GM21447 (cell line): ENCODE data around the gene HYDIN.
"Not testable (repeated sequence)": the region's sequence is repeated elsewhere in the genome, so short reads cannot be mapped to it uniquely, and the experiment has no call there.

Experiments
- ATAC-seq: cut with Tn5 transposase; IDR thresholded peaks from one replicate; pipeline ENCODE4 v1.9.1; 2021; ENCODE audit not compliant: unreplicated experiment

Gene HYDIN

DNA sequence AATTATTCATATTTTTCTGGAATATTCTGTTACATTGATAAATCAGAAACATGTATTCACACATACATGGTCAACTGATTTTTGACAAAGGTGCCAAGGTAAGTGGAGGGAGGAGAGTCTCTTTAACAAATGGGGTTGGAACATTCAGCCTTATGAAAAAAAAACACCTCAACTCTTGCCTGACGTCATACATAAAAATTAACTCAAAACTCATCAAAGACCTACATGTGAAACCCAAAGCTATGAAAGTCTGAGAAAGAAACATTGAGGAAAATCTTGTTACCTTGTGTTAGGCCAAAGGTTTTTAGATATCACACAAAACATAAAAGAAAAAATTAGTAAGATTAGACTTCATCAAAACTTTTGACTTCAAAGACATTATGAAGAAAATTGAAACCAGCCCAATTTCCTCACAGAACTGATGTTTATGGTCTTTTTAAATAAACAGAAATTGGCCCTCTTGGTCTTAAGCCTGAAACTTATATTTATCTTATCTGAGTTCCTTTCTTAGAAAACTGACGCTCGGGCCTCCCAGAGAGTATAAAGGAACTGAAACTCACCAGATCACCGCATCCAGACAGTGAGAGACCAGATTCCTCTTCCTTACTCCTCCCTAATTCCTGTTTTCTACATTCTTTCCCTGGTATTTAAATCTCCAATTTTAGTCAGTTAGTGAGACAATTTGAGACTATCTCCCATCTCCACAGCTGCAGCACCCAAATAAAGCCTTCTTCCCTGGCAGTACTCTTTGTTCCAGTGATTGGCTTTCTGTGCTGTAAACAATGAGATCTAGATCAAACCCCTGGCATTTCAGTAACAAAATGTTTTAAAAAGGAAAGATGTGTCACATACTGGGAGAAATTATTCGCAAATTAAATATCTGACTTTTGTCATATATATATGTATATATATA, 4.0 kb downstream of the HYDIN start:
- ATAC-seq: no peak

DNA sequence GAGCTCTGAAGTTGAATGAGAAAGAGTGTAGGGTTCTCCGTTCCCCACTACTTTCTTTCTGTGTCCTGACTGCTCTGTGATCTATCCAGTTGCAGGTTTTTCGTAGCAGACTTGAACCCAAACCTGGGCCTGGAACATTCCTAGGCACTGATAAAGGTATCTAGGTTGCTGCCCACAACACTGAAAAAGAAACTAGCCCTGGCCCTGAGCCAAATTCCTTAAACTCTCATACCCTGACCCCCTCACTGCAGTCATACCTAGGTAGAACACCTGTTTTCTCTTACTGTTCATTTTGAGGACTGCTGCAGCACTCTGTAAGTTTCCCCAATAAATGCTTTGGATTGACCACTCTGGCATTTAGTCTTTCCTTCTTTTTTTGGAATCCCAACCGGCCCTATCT, 5.4 kb downstream of the HYDIN start:
- no peak for ATAC-seq

DNA sequence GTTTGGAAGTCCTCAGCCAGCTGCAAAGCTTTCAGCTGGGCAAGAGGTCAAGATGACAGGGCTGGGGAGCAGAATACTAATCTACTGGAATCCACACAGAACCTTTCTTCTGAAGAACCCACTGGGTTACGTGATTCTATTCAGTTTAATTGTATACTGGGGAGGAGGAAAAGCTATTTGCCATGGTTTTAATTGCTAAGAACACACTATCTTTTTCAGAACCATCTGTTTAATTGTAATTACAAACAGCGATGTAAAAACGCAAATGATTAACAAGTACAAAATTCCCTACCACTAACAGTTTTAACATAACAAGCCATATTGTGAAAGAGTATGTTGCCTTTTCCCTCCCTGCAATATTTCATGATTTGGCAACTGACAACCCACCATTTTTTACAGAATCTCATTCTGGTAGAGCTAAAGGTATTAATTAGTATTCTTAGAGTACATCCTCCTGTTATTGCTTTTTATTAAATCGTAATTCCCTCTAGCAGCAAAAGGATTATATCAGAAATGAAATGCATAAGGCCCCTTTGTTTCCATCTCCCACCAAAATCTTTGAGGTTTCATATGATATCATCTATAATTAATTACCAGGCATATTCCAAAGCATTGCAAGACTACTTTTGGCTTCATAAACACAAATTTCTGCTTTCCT, 12.1 kb downstream of the HYDIN start:
- no peak for ATAC-seq

DNA sequence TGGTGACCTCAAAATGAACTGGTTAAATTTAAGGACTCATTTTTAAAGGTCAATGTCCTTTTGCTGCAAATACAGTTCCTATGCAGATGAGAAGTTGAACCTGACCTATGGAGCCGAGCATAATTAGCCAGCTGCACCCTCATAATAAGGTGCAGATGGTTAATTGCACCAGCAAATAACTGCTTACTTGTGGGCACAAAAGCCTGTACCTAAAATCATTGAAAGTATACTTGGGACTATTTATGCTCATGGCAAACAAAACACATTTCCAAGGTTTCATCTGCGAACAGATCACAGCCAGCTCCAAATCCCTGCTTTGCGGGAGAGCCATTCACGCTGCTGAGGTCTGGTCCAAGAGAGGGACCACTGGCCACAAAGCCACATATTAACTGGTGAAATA, 13.0 kb downstream of the HYDIN start:
- no peak for ATAC-seq

DNA sequence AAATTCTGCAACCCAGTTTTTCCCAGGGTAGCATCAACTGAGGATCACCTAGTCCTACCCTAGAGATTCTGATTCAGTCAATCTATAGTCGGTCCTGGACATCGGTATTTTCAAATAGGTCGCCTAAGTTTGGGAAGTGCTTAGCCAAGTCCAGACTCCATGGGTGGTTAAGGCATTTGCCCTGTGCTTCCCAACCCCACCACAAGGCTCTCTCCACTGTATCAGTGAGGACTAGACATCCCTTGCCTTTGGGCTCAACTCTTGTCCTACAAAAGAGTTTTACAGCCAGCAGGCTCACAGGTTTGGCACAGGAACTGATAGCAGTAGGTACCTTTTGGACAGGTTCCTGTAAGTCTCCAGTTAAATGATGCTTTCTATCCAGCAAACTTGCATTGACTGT, 13.8 kb downstream of the HYDIN start:
- no peak for ATAC-seq

DNA sequence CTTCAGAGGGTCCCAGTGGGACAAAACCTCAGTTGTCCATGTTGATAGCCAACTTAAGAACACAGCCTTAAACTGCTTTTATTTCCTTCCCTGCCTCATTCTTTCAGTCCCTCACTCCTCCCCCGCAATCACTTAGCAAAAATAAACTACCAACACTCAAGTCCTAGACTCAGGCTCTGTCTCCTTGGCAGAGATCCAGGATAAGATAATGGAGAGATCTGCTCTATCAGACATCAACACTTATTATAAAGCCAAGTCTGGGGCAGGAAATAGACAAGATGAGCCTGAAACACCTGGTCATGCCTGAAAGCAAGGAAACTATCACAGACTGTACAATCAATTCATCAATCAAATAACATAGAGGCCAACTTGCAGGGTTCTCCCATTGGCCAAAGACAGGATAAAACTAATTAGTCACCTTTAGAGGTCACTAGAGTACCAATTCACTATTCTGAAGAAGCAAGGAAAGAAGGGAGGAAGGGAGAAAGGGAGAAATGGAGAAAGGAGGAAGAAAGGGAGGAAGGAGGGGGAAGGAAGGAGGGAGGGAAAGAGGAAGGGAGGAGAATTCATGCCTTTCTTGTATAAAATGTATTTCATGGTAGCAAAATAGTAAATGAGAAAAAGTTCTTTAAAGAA, 15.7 kb downstream of the HYDIN start:
- ATAC-seq: no peak

DNA sequence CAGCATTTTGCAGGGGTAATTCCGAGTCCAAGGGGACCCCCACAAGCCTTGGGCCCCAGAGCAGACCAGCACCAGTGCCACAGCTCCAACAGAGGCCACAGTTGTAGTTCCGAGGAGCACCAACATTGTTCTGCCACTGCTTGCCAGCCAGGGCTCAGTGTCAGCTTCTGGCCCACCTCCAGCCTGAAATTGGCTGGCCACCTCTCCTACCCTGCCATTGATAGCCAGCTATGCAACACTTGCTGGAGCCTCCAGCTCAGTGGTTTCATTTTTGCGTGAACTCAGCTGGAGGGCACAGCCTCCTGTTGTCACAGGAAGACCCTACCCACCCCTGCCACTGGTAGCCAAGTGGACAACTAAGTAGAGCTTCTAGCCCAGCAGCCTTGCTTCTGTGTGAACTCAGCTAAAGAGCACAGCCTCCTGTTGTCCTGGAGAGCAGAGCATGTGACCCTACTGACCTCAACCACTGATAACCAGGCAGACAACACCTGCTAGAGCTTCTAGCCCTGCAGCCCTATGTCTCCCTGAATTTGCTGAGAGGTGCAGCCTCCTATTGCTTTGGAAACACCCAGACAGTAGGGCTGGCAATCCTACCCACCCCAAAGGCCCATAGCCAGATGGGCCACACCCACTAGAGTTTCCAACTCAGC, 24.9 kb downstream of the HYDIN start:
- ATAC-seq: no peak

DNA sequence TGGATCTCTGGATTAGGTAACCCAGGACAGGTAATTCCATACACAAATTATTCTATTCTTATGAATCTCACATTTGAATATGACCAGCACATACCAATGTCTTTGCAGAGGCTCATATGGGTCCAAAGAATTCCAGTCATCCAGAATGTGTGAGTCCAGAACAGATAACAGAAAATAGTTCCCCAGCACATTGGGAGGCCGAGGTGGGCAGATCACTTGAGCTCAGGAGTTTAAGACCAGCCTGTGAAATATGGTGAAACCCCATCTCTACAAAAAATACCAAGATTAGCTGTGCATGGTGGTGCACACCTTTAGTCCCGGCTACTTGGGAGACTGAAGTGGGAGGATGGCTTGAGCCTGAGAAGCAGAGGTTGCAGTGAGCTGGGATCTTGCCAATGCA, 26.9 kb downstream of the HYDIN start:
- no peak for ATAC-seq

DNA sequence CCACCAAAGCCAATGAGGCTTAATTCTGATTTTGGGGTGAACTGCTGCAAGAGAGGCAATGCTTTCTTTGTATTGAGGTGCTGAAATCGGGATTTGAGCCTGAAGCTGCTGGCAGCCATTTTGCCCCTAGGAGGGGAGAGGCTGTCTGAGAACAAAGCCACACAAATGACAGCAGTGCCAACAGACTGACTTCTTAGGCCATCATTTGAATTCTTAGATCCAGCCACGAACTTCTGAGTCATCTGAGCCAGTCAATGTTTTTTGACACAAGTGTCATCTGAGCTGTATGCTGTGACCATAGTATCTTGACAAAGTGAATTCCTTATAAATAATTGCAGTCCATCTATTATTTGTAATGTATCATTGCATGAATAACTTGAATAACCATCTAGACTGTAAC, 29.0 kb downstream of the HYDIN start:
- ATAC-seq: no peak

DNA sequence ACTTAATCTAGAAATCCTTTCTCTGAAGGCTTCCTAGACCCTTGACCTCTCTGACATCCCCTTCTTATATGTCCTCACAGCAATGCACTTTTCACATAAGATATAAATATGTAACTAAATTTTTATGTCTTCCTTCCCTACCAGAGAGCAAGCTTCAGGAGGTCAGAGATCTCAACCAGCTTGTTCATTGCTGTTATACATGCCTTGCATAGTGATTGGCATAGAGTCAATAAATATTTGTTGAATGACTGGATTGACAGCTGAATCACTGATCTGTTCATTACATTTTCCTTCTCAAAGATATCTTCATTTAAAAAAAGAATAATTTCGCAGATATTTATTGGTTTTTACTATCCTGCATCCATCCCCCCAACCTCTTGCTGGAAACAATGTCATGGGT, 29.5 kb downstream of the HYDIN start:
- ATAC-seq: no peak

DNA sequence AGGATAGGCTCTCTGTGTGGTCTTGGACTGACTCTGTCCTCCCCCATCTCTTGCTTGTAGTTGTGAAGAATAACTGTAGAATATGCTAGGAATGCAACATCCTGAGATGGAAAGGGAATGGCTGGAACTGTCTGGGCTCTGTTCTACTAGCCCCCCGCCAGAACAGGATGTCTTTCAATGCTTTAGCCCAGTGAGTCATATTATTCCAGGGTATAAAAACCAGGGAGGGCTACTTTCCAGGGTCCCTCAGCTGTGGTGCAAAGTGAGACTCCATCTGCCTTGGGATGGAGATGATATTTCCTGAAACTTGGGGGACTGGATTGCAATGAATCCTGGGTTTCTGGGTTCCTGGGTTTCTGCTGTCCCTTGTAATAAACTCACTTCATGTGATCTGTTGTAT, 32.1 kb downstream of the HYDIN start:
- ATAC-seq: no peak

DNA sequence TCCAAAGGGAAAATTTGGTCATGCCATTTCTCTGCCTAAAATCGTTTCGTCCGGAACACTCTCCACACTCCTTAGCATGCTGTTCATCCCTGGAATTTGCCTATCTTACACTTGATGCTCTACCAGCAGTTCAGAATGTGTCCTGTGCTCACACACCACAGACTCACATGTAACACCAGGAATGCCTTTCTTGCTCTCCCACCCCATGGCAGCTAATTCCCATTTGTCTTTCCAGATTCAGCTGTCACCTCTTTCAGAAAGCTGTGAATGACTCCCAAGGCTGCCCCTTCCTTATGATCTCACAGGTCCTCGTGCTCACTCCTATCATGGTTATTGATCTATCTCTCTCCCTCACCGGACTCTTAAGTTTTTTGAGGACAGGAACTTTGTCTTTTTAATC, 38.1 kb downstream of the HYDIN start:
- no peak for ATAC-seq

DNA sequence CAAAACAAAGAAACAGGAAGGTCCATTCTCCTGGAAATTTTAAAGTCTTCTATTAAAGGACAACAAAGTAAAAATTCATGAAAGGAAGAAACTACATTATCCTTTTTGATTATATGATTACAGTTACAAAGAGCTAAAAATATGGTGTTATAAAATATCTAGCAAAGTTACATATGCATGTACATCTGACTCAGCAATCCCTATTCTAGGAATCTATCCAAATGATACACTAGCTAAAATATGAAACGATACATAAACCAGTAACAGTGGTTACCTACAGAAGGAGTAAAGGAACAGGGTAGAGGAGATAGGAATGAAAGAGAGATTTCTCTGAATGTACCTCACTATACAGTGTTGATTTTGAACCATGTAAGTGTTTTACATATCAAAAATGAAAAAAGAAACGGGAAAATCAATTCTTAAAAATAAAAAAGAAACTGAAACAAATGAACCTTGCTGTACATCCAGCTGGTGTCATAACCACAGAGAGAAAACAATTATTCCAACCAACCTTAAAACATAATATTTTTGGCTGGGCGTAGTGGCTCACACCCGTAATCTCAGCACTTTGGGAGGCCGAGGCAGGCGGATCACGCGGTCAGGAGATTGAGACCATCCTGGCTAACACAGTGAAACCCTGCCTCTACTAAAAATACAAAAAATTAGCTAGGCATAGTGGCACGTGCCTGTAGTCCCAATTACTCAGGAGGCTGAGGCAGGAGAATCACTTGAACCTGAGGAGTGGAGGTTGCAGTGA, 41.4 kb downstream of the HYDIN start:
- ATAC-seq: no peak

DNA sequence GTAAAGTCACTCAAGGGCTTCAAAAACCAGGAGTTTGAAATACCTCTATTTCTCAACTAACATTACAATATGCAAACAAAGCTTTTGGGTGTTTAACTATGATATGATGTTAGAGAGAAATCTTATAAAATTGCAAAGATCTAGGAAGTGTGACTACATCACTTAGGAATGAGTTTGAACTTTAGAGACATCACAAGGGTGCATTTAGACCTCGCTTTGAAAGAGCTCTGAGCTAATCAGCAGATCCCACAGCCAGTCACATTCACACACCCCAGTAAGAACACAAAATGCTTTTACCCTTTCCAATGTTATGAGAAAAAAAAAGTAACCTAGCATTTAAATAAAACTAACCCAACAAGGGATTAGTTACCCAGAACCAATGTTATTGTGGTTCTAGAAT, 45.2 kb downstream of the HYDIN start:
- no peak for ATAC-seq

DNA sequence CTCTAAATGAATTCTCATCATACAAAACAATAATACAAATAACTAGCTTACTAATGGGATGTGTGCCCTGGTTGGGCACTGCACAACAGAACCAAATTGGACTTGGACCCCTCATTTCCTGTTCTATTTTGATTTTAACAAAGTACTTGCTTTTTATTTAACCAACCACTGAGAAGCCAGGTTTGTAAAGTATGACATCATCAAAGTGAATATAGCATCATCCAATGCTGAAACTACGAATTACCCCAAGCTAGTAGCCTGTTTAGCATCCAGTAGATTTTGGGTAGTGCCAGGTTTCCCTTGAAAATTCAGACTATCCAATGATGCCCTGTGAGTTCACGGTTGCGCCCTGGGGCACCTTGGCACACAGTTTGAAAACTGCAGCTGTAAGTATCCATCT, 51.0 kb downstream of the HYDIN start:
- ATAC-seq: no peak

DNA sequence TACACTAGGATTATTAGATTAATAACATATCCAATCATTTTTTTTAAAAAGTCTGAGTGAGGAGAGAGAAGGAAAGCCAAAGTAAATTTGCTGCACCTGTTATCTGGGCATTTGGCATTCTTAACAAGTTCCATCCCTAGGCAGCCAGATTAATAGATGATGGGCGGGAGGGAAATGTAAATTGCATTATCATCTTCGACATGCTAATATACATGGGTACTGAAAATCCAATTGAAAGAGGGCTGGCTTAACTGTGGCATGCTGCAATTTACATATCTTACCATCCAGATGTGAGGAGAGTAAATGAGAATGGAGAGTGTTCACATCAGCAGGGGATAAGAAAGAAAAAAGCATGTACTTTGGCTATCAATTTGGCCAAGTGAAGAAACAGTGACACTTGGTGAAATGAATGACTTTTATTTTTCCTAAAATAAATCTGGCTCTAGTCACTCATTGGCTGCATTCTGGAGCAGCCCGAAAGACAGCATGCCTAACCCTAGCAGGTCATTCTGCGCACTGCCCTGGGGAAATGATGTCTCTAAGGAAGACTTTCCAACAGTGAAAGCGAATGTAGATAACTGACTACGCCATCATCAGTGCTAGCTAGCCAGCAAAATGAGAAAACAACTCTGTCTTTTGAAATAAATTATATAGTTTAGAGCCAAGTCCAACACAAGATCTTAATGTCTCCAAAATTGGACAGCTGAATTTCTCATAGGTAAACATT, 57.9 kb downstream of the HYDIN start:
- no peak for ATAC-seq

DNA sequence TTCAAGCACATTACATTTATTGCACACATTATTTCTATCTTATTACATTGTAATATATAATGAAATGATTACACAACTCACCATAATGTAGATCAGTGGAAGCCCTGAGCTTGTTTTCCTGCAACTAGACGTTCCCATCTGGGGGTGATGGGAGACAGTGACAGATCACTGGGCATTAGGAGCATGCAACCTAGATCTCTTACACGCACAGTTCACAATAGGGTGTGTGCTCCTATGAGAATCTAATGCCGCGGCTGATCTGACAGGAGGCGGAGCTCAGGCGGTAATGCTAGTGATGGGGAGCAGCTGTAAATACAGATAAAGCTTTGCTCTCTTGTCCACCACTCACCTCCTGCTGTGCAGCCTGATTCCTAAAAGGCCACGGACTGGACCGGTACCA, 69.5 kb downstream of the HYDIN start:
- ATAC-seq: not testable (repeated sequence)

DNA sequence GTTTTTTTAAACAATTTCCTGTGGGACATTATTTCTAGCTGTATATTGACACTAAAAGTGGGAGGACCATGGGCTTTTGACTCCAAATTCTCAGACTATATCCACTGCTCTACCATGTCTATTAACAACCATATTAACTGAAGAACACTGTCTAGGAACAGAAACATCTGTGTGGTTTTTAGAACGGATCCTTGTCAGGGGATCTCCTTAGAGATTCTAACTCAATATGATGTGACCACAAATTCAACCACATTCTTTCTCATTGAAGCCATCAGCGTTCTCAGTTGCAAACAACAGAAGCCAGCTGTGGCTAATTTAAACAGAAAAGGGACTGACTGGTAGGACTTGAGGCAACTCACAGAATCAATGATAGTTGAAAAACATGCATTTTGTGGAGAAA, 73.2 kb downstream of the HYDIN start:
- not testable (repeated sequence) for ATAC-seq

DNA sequence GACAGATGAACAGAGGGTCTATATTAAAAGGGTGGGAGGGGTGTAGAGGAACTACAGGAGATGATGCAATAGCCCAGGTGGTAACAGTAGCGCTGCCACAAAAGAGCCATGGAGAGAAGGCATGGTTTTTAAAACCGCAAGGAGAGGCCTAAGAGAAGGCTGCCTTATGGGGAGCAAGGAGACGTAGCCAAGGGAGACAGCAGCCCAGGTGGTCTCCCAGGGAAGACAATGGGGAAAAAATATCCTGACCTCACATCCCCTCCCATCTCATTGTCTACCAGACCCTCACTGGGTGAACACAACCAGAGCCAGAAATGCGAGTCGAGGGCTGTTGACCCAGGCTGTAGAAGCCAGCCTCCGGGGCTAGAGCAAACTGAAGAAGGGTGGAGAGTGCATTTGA, 77.2 kb downstream of the HYDIN start:
- ATAC-seq: not testable (repeated sequence)

DNA sequence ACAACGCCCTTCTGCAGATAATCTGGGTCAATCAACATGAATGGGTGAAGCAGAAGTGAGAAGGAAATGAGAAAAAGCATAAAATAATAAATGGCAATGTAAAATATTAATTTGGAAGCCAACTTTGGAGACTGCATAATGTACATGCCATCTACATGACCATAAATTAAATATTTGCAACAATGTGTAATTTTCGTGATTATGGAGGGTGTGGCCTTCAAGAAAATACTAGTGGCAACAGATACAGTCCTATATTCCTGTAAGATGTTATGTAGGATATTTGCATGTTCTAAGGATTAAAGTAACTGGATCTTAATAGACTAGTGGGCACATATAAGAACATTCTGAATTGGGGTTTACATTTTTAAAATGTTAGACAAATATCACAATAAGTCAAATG, 78.9 kb downstream of the HYDIN start:
- not testable (repeated sequence) for ATAC-seq
